GM06990 (cell line): ENCODE data around the gene GATAD2B.
"Not testable (repeated sequence)": the region's sequence is repeated elsewhere in the genome, so short reads cannot be mapped to it uniquely, and the experiment has no call there.

Experiments used
- DNase-seq: peaks from one replicate; pipeline ENCODE4 v3.0.0-alpha.2; 2011; ENCODE audit not compliant: insufficient read length; ENCODE audit errors: extremely low read depth
- H3K27me3 ChIP-seq: replicated peaks from 2 replicates; pipeline ENCODE4 v1.6.0; 2011; ENCODE audit warnings: low read length; ENCODE audit not compliant: control insufficient read depth, insufficient read depth
- H3K36me3 ChIP-seq: 2 replicates; pipeline ENCODE4 v1.5.1; 2011; ENCODE audit warnings: low read length; ENCODE audit not compliant: control insufficient read depth, insufficient read depth
- H3K4me3 ChIP-seq: replicated peaks from 2 replicates; pipeline ENCODE4 v1.5.1; 2011; ENCODE audit warnings: low read depth, mild to moderate bottlenecking, control low read depth, low read length
- CTCF ChIP-seq: IDR thresholded peaks from 2 replicates; pipeline ENCODE4 v1.5.1; 2011; ENCODE audit warnings: low read length, control low read depth, mild to moderate bottlenecking, inconsistent platforms; ENCODE audit not compliant: insufficient read depth, poor library complexity, severe bottlenecking

The GATAD2B gene

DNA sequence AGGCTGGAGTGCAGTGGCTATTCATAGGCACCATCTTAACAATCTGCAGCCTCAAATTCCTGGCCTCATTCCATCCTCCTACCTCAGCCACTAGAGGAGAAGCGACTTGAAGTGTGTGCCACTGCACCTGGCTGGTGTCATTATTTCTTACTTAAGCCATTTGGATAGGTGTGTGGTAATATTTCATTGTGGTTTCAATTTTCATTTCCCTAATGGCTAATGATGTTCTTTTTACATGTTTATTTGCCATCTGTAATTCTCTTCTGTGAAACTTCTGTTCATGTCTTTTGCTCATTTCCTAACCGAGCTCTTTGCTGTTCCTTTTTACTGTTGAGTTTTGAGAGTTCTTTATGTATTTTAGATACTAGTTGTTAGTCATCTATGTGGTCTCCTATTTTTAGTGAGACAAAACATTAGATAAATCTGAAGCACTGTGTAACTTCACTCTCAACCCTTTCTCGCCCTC is 80.7 kb downstream of the GATAD2B start:
- peak; percentile 68 for DNase-seq
- no peak for TF ChIP-seq CTCF
- Histone ChIP-seq H3K36me3 (no peaks in the 10 kb centered on the region), H3K27me3 (no peaks in the 10 kb centered on the region), H3K4me3 (no peak overlapping the region)

DNA sequence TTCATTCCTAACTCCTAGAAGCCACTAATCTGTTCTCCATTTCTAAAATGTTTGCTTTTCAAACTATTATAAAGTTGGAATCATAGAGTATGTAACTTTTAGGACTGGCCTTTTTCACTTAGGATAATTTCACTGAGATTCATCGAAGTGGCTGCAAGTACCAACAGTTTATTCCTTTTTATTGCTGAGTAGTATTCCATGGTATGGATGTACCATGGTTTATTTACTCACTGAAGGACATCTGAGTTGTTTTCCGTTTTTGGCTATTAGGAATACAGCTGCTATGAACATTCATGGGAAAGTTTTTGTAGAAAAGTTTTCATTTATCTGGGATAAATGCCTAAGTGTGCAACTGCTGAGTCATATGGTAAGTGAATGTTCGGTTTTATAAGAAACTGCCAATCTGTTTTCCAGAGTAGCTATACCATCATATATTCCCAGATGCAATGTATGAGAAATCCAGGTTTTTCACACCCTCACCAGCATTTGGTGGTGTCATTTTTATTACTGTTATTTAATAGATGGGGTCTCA is 81.2 kb downstream of the GATAD2B start:
- Histone ChIP-seq H3K4me3 (no peak overlapping the region), H3K36me3 (no peaks in the 10 kb centered on the region), H3K27me3 (no peaks in the 10 kb centered on the region)
- TF ChIP-seq CTCF: no peak
- no peak for DNase-seq

GRCh38 chr1:153840774-153841173 is 82.0 kb downstream of the GATAD2B start:
- not testable (repeated sequence) for H3K4me3 ChIP-seq, H3K27me3 ChIP-seq, H3K36me3 ChIP-seq
- peak; percentile 51 for DNase-seq

GRCh38 chr1:153833968-153834367 is 88.8 kb downstream of the GATAD2B start:
- not testable (repeated sequence) for H3K27me3 ChIP-seq, H3K36me3 ChIP-seq, DNase-seq, H3K4me3 ChIP-seq

GRCh38 chr1:153833171-153833570 is 89.6 kb downstream of the GATAD2B start:
- H3K27me3 ChIP-seq: no peaks in the 10 kb centered on the region
- no peak for DNase-seq
- H3K36me3 ChIP-seq: no peaks in the 10 kb centered on the region; the same call in 1 of the 2 replicates
- TF ChIP-seq CTCF: no peak
- no peak overlapping the region for H3K4me3 ChIP-seq

- no peak for DNase-seq
- TF ChIP-seq CTCF: no peak
- H3K36me3 ChIP-seq: no peaks in the 10 kb centered on the region; the same call in none of the 2 replicates
Measured at GRCh38 chr1:153832293-153832692, 90.5 kb downstream of the GATAD2B start.

GRCh38 chr1:153831026-153831425 is 91.7 kb downstream of the GATAD2B start:
- peaks cover 4% of the 10 kb centered on the region for H3K36me3 ChIP-seq
- H3K4me3 ChIP-seq: no peak overlapping the region

More at GRCh38 chr1:153832293-153832692, 90.5 kb downstream of the GATAD2B start:
- Histone ChIP-seq H3K27me3 (no peaks in the 10 kb centered on the region), H3K4me3 (no peak overlapping the region)

More at GRCh38 chr1:153831026-153831425, 91.7 kb downstream of the GATAD2B start:
- TF ChIP-seq CTCF: no peak
- H3K27me3 ChIP-seq: no peaks in the 10 kb centered on the region
- no peak for DNase-seq
